ENCODE data around the gene COL19A1. TPM values are rescaled to one million over a fixed set of nuclear protein-coding genes. Genes with fewer than 3 reads are reported as not detected.

Gene COL19A1
- total RNA-seq, 3 donors from 2014 or later: 0.15 to 0.66 TPM; not detected in 1

DNA sequence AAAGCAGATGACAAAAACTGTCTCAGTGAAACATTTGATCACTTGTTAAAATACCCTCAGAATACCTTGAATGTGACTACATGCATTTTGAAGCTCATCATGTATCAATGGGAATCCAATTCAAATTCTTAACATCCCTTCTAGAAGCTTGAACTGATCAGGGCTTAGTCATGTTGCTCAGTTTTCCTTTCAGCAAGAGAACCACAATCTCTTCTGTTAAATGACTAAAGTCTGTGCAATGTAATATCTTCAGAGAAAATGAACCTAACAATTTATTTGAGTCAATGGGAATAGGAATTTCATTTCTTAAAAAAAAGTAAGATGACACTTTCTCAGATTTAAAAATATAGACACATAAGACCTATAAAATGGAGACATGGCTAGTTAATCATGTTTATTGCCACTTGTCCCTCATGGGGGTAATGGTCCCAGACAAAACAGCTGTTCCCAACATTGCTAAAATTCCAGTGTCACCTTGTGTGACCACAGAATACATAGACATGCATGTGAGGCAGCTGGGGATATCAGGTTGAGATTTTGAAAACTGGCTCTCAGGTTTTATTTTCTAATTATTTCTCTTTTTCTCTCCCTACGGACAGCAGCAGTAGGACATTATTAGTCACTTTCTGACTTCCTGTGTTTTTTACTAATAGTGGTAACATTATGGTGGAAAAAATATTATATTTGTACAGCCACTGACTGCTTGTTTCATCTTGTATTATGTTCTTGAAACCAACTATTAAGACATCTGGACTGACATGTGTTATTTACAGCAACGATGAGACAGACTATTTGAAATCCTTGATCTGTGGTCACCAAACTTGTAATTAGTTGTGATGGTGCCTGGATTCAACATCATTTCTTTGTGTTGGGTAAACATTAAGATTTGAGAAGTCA lies 244.0 kb downstream of the COL19A1 start:
- H3K27me3 ChIP-seq: no peaks in the 10 kb centered on the region
- TF ChIP-seq, protein P1, sequence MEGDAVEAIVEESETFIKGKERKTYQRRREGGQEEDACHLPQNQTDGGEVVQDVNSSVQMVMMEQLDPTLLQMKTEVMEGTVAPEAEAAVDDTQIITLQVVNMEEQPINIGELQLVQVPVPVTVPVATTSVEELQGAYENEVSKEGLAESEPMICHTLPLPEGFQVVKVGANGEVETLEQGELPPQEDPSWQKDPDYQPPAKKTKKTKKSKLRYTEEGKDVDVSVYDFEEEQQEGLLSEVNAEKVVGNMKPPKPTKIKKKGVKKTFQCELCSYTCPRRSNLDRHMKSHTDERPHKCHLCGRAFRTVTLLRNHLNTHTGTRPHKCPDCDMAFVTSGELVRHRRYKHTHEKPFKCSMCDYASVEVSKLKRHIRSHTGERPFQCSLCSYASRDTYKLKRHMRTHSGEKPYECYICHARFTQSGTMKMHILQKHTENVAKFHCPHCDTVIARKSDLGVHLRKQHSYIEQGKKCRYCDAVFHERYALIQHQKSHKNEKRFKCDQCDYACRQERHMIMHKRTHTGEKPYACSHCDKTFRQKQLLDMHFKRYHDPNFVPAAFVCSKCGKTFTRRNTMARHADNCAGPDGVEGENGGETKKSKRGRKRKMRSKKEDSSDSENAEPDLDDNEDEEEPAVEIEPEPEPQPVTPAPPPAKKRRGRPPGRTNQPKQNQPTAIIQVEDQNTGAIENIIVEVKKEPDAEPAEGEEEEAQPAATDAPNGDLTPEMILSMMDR (IDR thresholded peaks at IDR 0.05): no peak
- TF ChIP-seq POLR2AphosphoS5 (IDR thresholded peaks at IDR 0.05) (no peak), POLR2A (IDR thresholded peaks at IDR 0.05) (no peak)
- DNase-seq (ENCODE audit: low spot score in 2 of 2): no peak
- no peak overlapping the region for H3K4me3 ChIP-seq
- no peak overlapping the region for H3K27ac ChIP-seq
- H3K9me3 ChIP-seq: no peaks in the 10 kb centered on the region
- no peaks in the 10 kb centered on the region for H3K4me1 ChIP-seq
- H3K36me3 ChIP-seq: no peaks in the 10 kb centered on the region
- intact Hi-C loops (cut with DNase I; ENCODE audit: low total_unique reads): no loop called here

DNA sequence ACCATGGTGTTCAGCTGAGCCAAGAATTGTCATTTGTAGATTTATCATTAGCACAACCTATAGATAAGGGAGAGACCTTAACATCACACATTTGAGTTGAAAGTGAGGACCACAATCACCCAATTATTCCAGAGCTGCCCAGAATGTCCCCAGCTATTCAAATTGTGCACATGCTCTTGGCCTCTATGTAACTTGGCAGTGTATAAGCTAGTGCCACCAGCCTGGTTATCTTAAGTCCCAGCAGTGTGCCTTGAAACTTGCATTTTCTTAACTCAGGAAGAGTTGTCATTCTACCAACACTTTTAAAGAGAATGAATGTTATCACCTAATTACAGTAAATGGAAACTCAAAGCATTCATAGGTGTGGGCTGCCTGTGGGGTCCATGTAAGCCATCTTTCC lies 245.4 kb downstream of the COL19A1 start:
- no peak for DNase-seq (ENCODE audit: low spot score in 2 of 2)
- H3K27me3 ChIP-seq: no peaks in the 10 kb centered on the region
- intact Hi-C loops (cut with DNase I; ENCODE audit: low total_unique reads): no loop called here
- H3K9me3 ChIP-seq: no peaks in the 10 kb centered on the region
- no peaks in the 10 kb centered on the region for H3K4me1 ChIP-seq
- H3K36me3 ChIP-seq: no peaks in the 10 kb centered on the region
- H3K4me3 ChIP-seq: no peak overlapping the region
- TF ChIP-seq, protein P1 (IDR thresholded peaks at IDR 0.05): no peak
- no peak for TF ChIP-seq POLR2A (IDR thresholded peaks at IDR 0.05)
- no peak for TF ChIP-seq POLR2AphosphoS5 (IDR thresholded peaks at IDR 0.05)
- H3K27ac ChIP-seq: no peak overlapping the region

DNA sequence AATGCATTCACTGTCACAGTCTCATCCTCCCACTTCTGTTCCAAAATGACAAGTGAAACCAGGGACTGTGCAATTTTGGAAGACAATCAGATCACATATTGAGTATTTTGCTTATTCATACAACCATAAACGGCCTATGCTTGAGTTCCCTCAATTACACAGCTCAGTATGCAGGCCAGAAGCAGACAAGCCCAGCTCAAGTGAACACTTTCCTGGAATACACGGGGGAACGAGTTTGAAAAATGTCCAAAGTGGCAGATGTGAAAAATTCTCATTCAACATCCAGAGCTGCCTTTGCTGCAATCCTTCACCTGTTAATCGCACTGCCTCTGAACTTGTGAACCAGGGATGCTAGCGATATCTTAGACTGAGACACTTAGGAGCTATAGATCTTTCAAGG lies 246.4 kb downstream of the COL19A1 start:
- no peaks in the 10 kb centered on the region for H3K9me3 ChIP-seq
- TF ChIP-seq POLR2AphosphoS5 (IDR thresholded peaks at IDR 0.05): no peak
- TF ChIP-seq POLR2A (IDR thresholded peaks at IDR 0.05): no peak
- TF ChIP-seq, protein P1 (IDR thresholded peaks at IDR 0.05): no peak
- no peaks in the 10 kb centered on the region for H3K27me3 ChIP-seq
- H3K4me1 ChIP-seq: no peaks in the 10 kb centered on the region
- no peak overlapping the region for H3K4me3 ChIP-seq
- H3K36me3 ChIP-seq: no peaks in the 10 kb centered on the region
- intact Hi-C loops (cut with DNase I; ENCODE audit: low total_unique reads): no loop called here
- no peak for DNase-seq (ENCODE audit: low spot score in 2 of 2)
- no peak overlapping the region for H3K27ac ChIP-seq

DNA sequence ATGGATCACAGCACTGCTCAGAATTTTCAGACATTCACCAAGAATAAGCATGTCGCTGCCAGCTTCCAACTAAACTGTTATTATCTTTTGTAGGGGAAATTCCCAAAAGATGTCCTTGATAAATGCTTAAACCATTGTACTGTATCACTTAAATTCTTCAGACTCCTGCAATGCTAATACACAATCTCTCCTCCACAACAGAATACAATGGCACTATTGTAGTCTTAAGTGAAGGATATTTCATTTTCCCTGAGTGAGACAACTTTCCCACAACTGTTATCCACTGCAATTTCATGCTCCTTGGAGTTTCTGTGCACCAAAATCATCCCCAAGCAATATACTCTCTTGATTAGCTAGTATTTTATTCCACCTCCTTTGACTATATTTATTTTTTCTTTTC lies 246.8 kb downstream of the COL19A1 start:
- H3K4me3 ChIP-seq: no peak overlapping the region
- no peaks in the 10 kb centered on the region for H3K36me3 ChIP-seq
- intact Hi-C loops (cut with DNase I; ENCODE audit: low total_unique reads): no loop called here
- TF ChIP-seq, protein P1 (IDR thresholded peaks at IDR 0.05): no peak
- no peak for TF ChIP-seq POLR2AphosphoS5 (IDR thresholded peaks at IDR 0.05)
- no peak for TF ChIP-seq POLR2A (IDR thresholded peaks at IDR 0.05)
- H3K9me3 ChIP-seq: no peaks in the 10 kb centered on the region
- H3K4me1 ChIP-seq: no peaks in the 10 kb centered on the region
- no peak for DNase-seq (ENCODE audit: low spot score in 2 of 2)
- no peak overlapping the region for H3K27ac ChIP-seq
- no peaks in the 10 kb centered on the region for H3K27me3 ChIP-seq

DNA sequence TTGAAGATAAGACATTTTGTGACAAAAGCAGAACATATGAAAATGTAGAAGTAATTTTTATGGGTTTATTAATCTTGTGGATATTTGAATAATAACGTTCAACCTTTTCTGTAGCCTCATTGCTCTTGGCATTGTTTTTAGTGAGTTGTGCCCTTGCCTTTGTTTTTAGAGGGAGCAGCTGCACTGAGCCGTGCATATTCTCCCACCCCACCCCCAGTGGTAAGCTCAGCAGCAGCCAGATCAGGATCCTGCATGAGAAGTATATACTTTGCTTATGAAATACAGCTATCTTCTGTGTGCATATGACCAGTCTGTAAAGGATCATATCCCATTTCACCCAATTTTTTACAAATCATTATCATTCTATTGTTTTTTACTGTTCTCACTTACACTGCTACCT lies 252.3 kb downstream of the COL19A1 start:
- H3K27me3 ChIP-seq: no peaks in the 10 kb centered on the region
- no peak overlapping the region for H3K4me3 ChIP-seq
- no peaks in the 10 kb centered on the region for H3K36me3 ChIP-seq
- intact Hi-C loops (cut with DNase I; ENCODE audit: low total_unique reads): no loop called here
- H3K4me1 ChIP-seq: no peaks in the 10 kb centered on the region
- H3K27ac ChIP-seq: no peak overlapping the region
- no peaks in the 10 kb centered on the region for H3K9me3 ChIP-seq
- no peak for DNase-seq (ENCODE audit: low spot score in 2 of 2)
- TF ChIP-seq, protein P1 (IDR thresholded peaks at IDR 0.05): no peak
- TF ChIP-seq POLR2AphosphoS5 (IDR thresholded peaks at IDR 0.05): no peak
- TF ChIP-seq POLR2A (IDR thresholded peaks at IDR 0.05): no peak

Measured in breast epithelium (tissue), 4 donors.